NCI-H1436 (cell line): ENCODE measurements around the gene EZH1.

Experiments used
- DNase-seq: peaks from one replicate; lab custom pipeline; 2025; lab: John Stamatoyannopoulos, UW

Gene EZH1

GRCh38 chr17:42681976-42682721, 62.7 kb downstream of the EZH1 start, which contains the start of gene CNTNAP1:
CNTNAP1 (plus strand) TSS chr17:42682531; CDS start chr17:42682830, 299 bp downstream.
- peak; percentile 40 for DNase-seq

GRCh38 chr17:42680331-42680808, 64.5 kb downstream of the EZH1 start:
- no peak for DNase-seq

GRCh38 chr17:42679492-42680330, 65.1 kb downstream of the EZH1 start:
- peak; percentile 81 for DNase-seq

- peak; percentile 86 for DNase-seq
Measured at GRCh38 chr17:42678951-42679491, 65.8 kb downstream of the EZH1 start.

GRCh38 chr17:42677921-42678781, 66.7 kb downstream of the EZH1 start:
- peak; percentile 90 for DNase-seq

GRCh38 chr17:42677012-42677857, 67.6 kb downstream of the EZH1 start:
- DNase-seq = peak; percentile 100

GRCh38 chr17:42676424-42677011, 68.3 kb downstream of the EZH1 start, which contains the start of gene PLEKHH3:
PLEKHH3 (minus strand) TSS chr17:42676994; CDS start chr17:42676563, 431 bp downstream.
- no peak for DNase-seq

- DNase-seq = no peak
Measured at GRCh38 chr17:42675965-42676423, 68.8 kb downstream of the EZH1 start.

- peak; percentile 39 for DNase-seq
Measured at GRCh38 chr17:42675348-42675964, 69.4 kb downstream of the EZH1 start.

GRCh38 chr17:42674755-42675347, 70.0 kb downstream of the EZH1 start:
- DNase-seq = no peak

GRCh38 chr17:42673885-42674754, 70.7 kb downstream of the EZH1 start:
- peak; percentile 11 for DNase-seq

GRCh38 chr17:42673266-42673884, 71.5 kb downstream of the EZH1 start:
- DNase-seq = no peak

- DNase-seq = peak; percentile 65
Measured at GRCh38 chr17:42672038-42672437, 72.8 kb downstream of the EZH1 start.

- DNase-seq = no peak
Measured at GRCh38 chr17:42670789-42671657, 73.8 kb downstream of the EZH1 start.

GRCh38 chr17:42669977-42670788, 74.7 kb downstream of the EZH1 start:
- DNase-seq = no peak

GRCh38 chr17:42669705-42669976, 75.2 kb downstream of the EZH1 start:
- no peak for DNase-seq
